Measurements from ENCODE around the gene CLCN1.

CLCN1 gene

GRCh38 chr7:143368387-143368786, 52.5 kb downstream of the CLCN1 start:
- no peak for DNase-seq

GRCh38 chr7:143369678-143370651, 54.1 kb downstream of the CLCN1 start:
- no peak for DNase-seq

GRCh38 chr7:143372070-143372469, 56.2 kb downstream of the CLCN1 start:
- peak; percentile 73 to 87 for DNase-seq

GRCh38 chr7:143373255-143373794, 57.4 kb downstream of the CLCN1 start:
- DNase-seq, result no peak

GRCh38 chr7:143374561-143374960, 58.6 kb downstream of the CLCN1 start:
- no peak for DNase-seq

GRCh38 chr7:143375298-143376034, 59.6 kb downstream of the CLCN1 start:
- DNase-seq, result no peak

- DNase-seq, result no peak
Measured at GRCh38 chr7:143376396-143376795, 60.5 kb downstream of the CLCN1 start.

- DNase-seq, result no peak
Measured at GRCh38 chr7:143379611-143380259, 63.8 kb downstream of the CLCN1 start.

GRCh38 chr7:143380260-143380645, 64.3 kb downstream of the CLCN1 start:
- DNase-seq, result peak; percentile 75 to 76

GRCh38 chr7:143380646-143381426, 64.9 kb downstream of the CLCN1 start, which contains the start of gene ZYX:
Gene ZYX, plus strand, starts transcription at chr7:143381345. Its CDS starts 227 bp downstream, at chr7:143381572.
- DNase-seq, result peak; percentile 79 to 82

- peak; percentile 64 to 66 for DNase-seq
Measured at GRCh38 chr7:143381427-143382125, 65.7 kb downstream of the CLCN1 start.

- no peak for DNase-seq
Measured at GRCh38 chr7:143382126-143382790, 66.3 kb downstream of the CLCN1 start.

- no peak for DNase-seq
Measured at GRCh38 chr7:143382791-143383641, 67.1 kb downstream of the CLCN1 start.

GRCh38 chr7:143383642-143383957, 67.7 kb downstream of the CLCN1 start:
- no peak for DNase-seq

- DNase-seq, result no peak
Measured at GRCh38 chr7:143384148-143384547, 68.2 kb downstream of the CLCN1 start.

GRCh38 chr7:143384661-143385631, 69.0 kb downstream of the CLCN1 start:
- DNase-seq, result no peak

- DNase-seq, result no peak
Measured at GRCh38 chr7:143385891-143386781, 70.2 kb downstream of the CLCN1 start.

Measured in NCI-H2081 (cell line).